ENCODE measurements around the gene TENT4A. TPM values are rescaled to one million over a fixed set of nuclear protein-coding genes. Genes with fewer than 3 reads are reported as not detected.

The TENT4A gene
- total RNA-seq, 1 donor, result 21.4 TPM

- TF ChIP-seq CTCF (IDR thresholded peaks at IDR 0.05; ENCODE audit: extremely low read depth, low read depth, low read length), result no peak
- DNase-seq (ENCODE audit: insufficient read length, low spot score, missing footprints), result peak; percentile 82
Observed at GRCh38 chr5:6759401-6759800, 46.2 kb downstream of the TENT4A start.

DNA sequence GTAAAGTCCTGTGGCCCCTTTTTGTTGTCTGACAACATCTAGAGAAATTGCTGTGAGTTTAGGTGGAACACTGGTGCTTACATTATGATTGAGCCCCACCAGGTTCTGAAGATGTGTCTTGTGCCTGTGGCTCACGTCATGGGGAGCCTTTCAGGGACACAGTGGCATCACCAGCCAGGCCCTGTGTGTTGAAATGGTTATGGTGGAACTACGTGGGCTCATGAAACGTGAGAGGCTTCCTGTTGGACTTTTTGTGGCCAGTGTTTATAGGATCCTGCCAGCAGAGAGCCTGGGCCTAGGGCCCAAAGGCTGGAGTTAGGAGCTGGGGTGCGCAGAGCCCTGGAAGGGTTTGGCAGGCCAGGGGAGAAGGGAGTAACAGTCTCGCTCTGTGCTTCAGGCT, 46.8 kb downstream of the TENT4A start:
- H3K4me1 ChIP-seq (ENCODE audit: insufficient read depth, low read length), result no peaks in the 10 kb centered on the region
- H3K27me3 ChIP-seq (ENCODE audit: insufficient read depth, low read length), result no peaks in the 10 kb centered on the region
- H3K9me3 ChIP-seq (ENCODE audit: low read depth, low read length), result no peaks in the 10 kb centered on the region
- peaks cover 30% of the 10 kb centered on the region for H3K36me3 ChIP-seq (ENCODE audit: insufficient read depth, low read length)
- no peaks in the 10 kb centered on the region for H4K20me1 ChIP-seq (ENCODE audit: insufficient read depth, low read length)
- no peak overlapping the region for H2AFZ ChIP-seq (ENCODE audit: low read length)
- no peak overlapping the region for H3K4me3 ChIP-seq (ENCODE audit: insufficient read depth, low read length)
- H3K4me2 ChIP-seq (ENCODE audit: insufficient read depth, low read length), result no peak overlapping the region
- TF ChIP-seq CTCF (IDR thresholded peaks at IDR 0.05; ENCODE audit: extremely low read depth, low read depth, low read length), result no peak
- no peak overlapping the region for H3K27ac ChIP-seq (ENCODE audit: low read depth, low read length)
- no peaks in the 10 kb centered on the region for H3K79me2 ChIP-seq (ENCODE audit: insufficient read depth, low read length)
- DNase-seq (ENCODE audit: insufficient read length, low spot score, missing footprints), result no peak

More at GRCh38 chr5:6759401-6759800, 46.2 kb downstream of the TENT4A start:
- Histone ChIP-seq H3K27me3 (ENCODE audit: insufficient read depth, low read length) (no peaks in the 10 kb centered on the region), H3K4me3 (ENCODE audit: insufficient read depth, low read length) (no peak overlapping the region), H3K36me3 (ENCODE audit: insufficient read depth, low read length) (peaks cover 34% of the 10 kb centered on the region), H3K9me3 (ENCODE audit: low read depth, low read length) (no peaks in the 10 kb centered on the region), H3K4me2 (ENCODE audit: insufficient read depth, low read length) (no peak overlapping the region), H3K27ac (ENCODE audit: low read depth, low read length) (no peak overlapping the region), H3K79me2 (ENCODE audit: insufficient read depth, low read length) (no peaks in the 10 kb centered on the region), H4K20me1 (ENCODE audit: insufficient read depth, low read length) (no peaks in the 10 kb centered on the region), H2AFZ (ENCODE audit: low read length) (no peak overlapping the region), H3K4me1 (ENCODE audit: insufficient read depth, low read length) (no peaks in the 10 kb centered on the region)

DNA sequence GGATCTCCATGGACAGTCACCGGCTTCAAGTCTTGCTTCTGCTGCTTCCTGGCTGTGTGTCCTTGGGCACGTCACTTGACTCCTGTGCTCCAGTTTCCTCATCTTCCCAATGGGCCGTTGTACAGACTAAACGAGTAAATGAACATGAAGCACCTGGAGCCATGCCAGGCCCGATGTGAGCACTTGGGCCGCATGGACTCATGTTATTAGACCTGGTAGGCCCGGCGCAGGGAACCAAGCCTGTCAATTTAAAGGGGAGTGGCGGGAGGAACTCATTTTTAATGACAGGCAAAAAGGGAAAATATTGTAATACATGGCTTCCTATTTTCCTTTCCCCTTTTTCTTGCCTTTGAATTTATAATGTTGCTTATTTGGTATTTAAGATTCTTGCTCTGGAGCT, 47.5 kb downstream of the TENT4A start:
- Histone ChIP-seq H3K27ac (ENCODE audit: low read depth, low read length) (no peak overlapping the region), H3K79me2 (ENCODE audit: insufficient read depth, low read length) (no peaks in the 10 kb centered on the region), H3K4me1 (ENCODE audit: insufficient read depth, low read length) (peaks cover 2% of the 10 kb centered on the region), H3K4me2 (ENCODE audit: insufficient read depth, low read length) (no peak overlapping the region), H3K27me3 (ENCODE audit: insufficient read depth, low read length) (no peaks in the 10 kb centered on the region), H3K4me3 (ENCODE audit: insufficient read depth, low read length) (no peak overlapping the region), H4K20me1 (ENCODE audit: insufficient read depth, low read length) (no peaks in the 10 kb centered on the region), H2AFZ (ENCODE audit: low read length) (no peak overlapping the region), H3K36me3 (ENCODE audit: insufficient read depth, low read length) (peaks cover 23% of the 10 kb centered on the region), H3K9me3 (ENCODE audit: low read depth, low read length) (no peaks in the 10 kb centered on the region)
- DNase-seq (ENCODE audit: insufficient read length, low spot score, missing footprints), result no peak
- no peak for TF ChIP-seq CTCF (IDR thresholded peaks at IDR 0.05; ENCODE audit: extremely low read depth, low read depth, low read length)

GRCh38 chr5:6761333-6761732, 48.1 kb downstream of the TENT4A start:
- H3K27ac ChIP-seq (ENCODE audit: low read depth, low read length), result no peak overlapping the region
- DNase-seq (ENCODE audit: insufficient read length, low spot score, missing footprints), result no peak
- no peak overlapping the region for H3K4me2 ChIP-seq (ENCODE audit: insufficient read depth, low read length)
- H3K27me3 ChIP-seq (ENCODE audit: insufficient read depth, low read length), result no peaks in the 10 kb centered on the region
- peaks cover 8% of the 10 kb centered on the region for H3K4me1 ChIP-seq (ENCODE audit: insufficient read depth, low read length)
- H3K79me2 ChIP-seq (ENCODE audit: insufficient read depth, low read length), result no peaks in the 10 kb centered on the region
- no peaks in the 10 kb centered on the region for H3K9me3 ChIP-seq (ENCODE audit: low read depth, low read length)
- H2AFZ ChIP-seq (ENCODE audit: low read length), result no peak overlapping the region
- peaks cover 16% of the 10 kb centered on the region for H3K36me3 ChIP-seq (ENCODE audit: insufficient read depth, low read length)
- no peak overlapping the region for H3K4me3 ChIP-seq (ENCODE audit: insufficient read depth, low read length)
- H4K20me1 ChIP-seq (ENCODE audit: insufficient read depth, low read length), result no peaks in the 10 kb centered on the region
- TF ChIP-seq CTCF (IDR thresholded peaks at IDR 0.05; ENCODE audit: extremely low read depth, low read depth, low read length), result no peak

All from osteoblast (primary cell).